ENCODE data around the gene MRC1.
"Not testable (repeated sequence)": the region's sequence is repeated elsewhere in the genome, so short reads cannot be mapped to it uniquely, and the experiment has no call there.

The MRC1 gene

GRCh38 chr10:17910125-17910789 is 101.1 kb downstream of the MRC1 start:
- DNase-seq: no peak

- no peak for DNase-seq
Observed at GRCh38 chr10:17912754-17913153, 103.6 kb downstream of the MRC1 start.

GRCh38 chr10:17913604-17914003 is 104.5 kb downstream of the MRC1 start:
- DNase-seq: no peak

GRCh38 chr10:17914169-17915045 is 105.3 kb downstream of the MRC1 start:
- no peak for DNase-seq

- DNase-seq: no peak
Observed at GRCh38 chr10:17915181-17915580, 106.0 kb downstream of the MRC1 start.

- no peak for DNase-seq
Observed at GRCh38 chr10:17918187-17918903, 109.2 kb downstream of the MRC1 start.

- no peak for DNase-seq
Observed at GRCh38 chr10:17921378-17921777, 112.2 kb downstream of the MRC1 start.

- DNase-seq: no peak
Observed at GRCh38 chr10:17923728-17924127, 114.6 kb downstream of the MRC1 start.

- no peak for DNase-seq
Observed at GRCh38 chr10:17943033-17943745, 134.0 kb downstream of the MRC1 start.

- DNase-seq: not testable (repeated sequence)
Observed at GRCh38 chr10:17950269-17950668, 141.1 kb downstream of the MRC1 start.

GRCh38 chr10:17950726-17951125 is 141.6 kb downstream of the MRC1 start:
- no peak for DNase-seq

GRCh38 chr10:17951868-17952371 is 142.8 kb downstream of the MRC1 start, which contains the start of gene SLC39A12:
TSS of gene SLC39A12 (plus strand) at chr10:17951918. CDS start at chr10:17953277, 1,359 bp downstream.
- no peak for DNase-seq

- DNase-seq: not testable (repeated sequence)
Observed at GRCh38 chr10:17954372-17954771, 145.2 kb downstream of the MRC1 start.

- DNase-seq: no peak
Observed at GRCh38 chr10:17954861-17955260, 145.7 kb downstream of the MRC1 start.

GRCh38 chr10:17958049-17958448 is 148.9 kb downstream of the MRC1 start:
- no peak for DNase-seq

GRCh38 chr10:17959870-17960269 is 150.7 kb downstream of the MRC1 start:
- no peak for DNase-seq

Measured in activated CD8-positive, alpha-beta memory T cell treated with anti-CD3 and anti-CD28 coated beads, Interleukin-2, amount 50 U/mL, for 4 hours (primary cell).